IPS-15b (cell line): ENCODE results near the gene LHFPL2.
"Not testable (repeated sequence)": the region's sequence is repeated elsewhere in the genome, so short reads cannot be mapped to it uniquely, and the experiment has no call there.

Source experiments
- H3K27me3 ChIP-seq: one replicate; pipeline ENCODE4 v1.6.1; 2013; ENCODE audit warnings: low read length; ENCODE audit not compliant: control insufficient read depth, insufficient read depth
- H3K36me3 ChIP-seq: one replicate; pipeline ENCODE4 v1.6.1; 2013; ENCODE audit warnings: low read length; ENCODE audit not compliant: control insufficient read depth, insufficient read depth
- H3K4me1 ChIP-seq: one replicate; pipeline ENCODE4 v1.6.1; 2013; ENCODE audit warnings: mild to moderate bottlenecking, low read length; ENCODE audit not compliant: control insufficient read depth, insufficient read depth
- H3K4me3 ChIP-seq: one replicate; pipeline ENCODE4 v1.5.1; 2013; ENCODE audit warnings: low read depth, low read length
- H3K9ac ChIP-seq: one replicate; pipeline ENCODE4 v1.6.1; 2013; ENCODE audit warnings: low read depth, mild to moderate bottlenecking, low read length
- H3K9me3 ChIP-seq: one replicate; pipeline ENCODE4 v1.6.1; 2013; ENCODE audit warnings: mild to moderate bottlenecking, low read length; ENCODE audit not compliant: control insufficient read depth, insufficient read depth

The LHFPL2 gene

GRCh38 chr5:78648359-78649210, at the start of gene LHFPL2:
TSS of gene LHFPL2 (minus strand) at chr5:78648772. CDS start at chr5:78510213, 138,559 bp downstream.
- Histone ChIP-seq H3K4me1 (peaks cover 16% of the 10 kb centered on the region), H3K4me3 (peak within 1 kb of the TSS; percentile 79)

GRCh38 chr5:78696637-78697036, 48.1 kb upstream of the LHFPL2 start:
- Histone ChIP-seq H3K4me3 (no peak overlapping the region), H3K9me3 (no peaks in the 10 kb centered on the region), H3K4me1 (no peaks in the 10 kb centered on the region), H3K36me3 (no peaks in the 10 kb centered on the region), H3K27me3 (no peaks in the 10 kb centered on the region), H3K9ac (no peak overlapping the region)

More at GRCh38 chr5:78648359-78649210, at the start of gene LHFPL2:
- H3K9me3 ChIP-seq = no peaks in the 10 kb centered on the region
- no peaks in the 10 kb centered on the region for H3K36me3 ChIP-seq
- H3K9ac ChIP-seq = peak within 1 kb of the TSS; percentile 81
- no peaks in the 10 kb centered on the region for H3K27me3 ChIP-seq

GRCh38 chr5:78696052-78696451, 47.5 kb upstream of the LHFPL2 start:
- H3K36me3 ChIP-seq, H3K4me3 ChIP-seq, H3K9ac ChIP-seq, H3K27me3 ChIP-seq, H3K4me1 ChIP-seq, H3K9me3 ChIP-seq: not testable (repeated sequence)

GRCh38 chr5:78693339-78693738, 44.8 kb upstream of the LHFPL2 start:
- peaks cover 12% of the 10 kb centered on the region for H3K4me1 ChIP-seq
- no peak overlapping the region for H3K9ac ChIP-seq
- no peaks in the 10 kb centered on the region for H3K9me3 ChIP-seq
- no peaks in the 10 kb centered on the region for H3K36me3 ChIP-seq
- no peaks in the 10 kb centered on the region for H3K27me3 ChIP-seq
- no peak overlapping the region for H3K4me3 ChIP-seq

GRCh38 chr5:78691084-78691960, 42.8 kb upstream of the LHFPL2 start:
- peaks cover 12% of the 10 kb centered on the region for H3K4me1 ChIP-seq
- no peaks in the 10 kb centered on the region for H3K9me3 ChIP-seq
- H3K4me3 ChIP-seq = no peak overlapping the region
- H3K9ac ChIP-seq = no peak overlapping the region
- H3K36me3 ChIP-seq = no peaks in the 10 kb centered on the region
- H3K27me3 ChIP-seq = no peaks in the 10 kb centered on the region

GRCh38 chr5:78690253-78690972, 41.8 kb upstream of the LHFPL2 start:
- no peaks in the 10 kb centered on the region for H3K27me3 ChIP-seq
- no peak overlapping the region for H3K9ac ChIP-seq
- H3K4me1 ChIP-seq = peaks cover 12% of the 10 kb centered on the region
- H3K4me3 ChIP-seq = no peak overlapping the region
- H3K36me3 ChIP-seq = no peaks in the 10 kb centered on the region
- H3K9me3 ChIP-seq = no peaks in the 10 kb centered on the region

- no peak overlapping the region for H3K4me3 ChIP-seq
- H3K36me3 ChIP-seq = no peaks in the 10 kb centered on the region
- H3K27me3 ChIP-seq = no peaks in the 10 kb centered on the region
- H3K9me3 ChIP-seq = no peaks in the 10 kb centered on the region
- H3K4me1 ChIP-seq = peaks cover 12% of the 10 kb centered on the region
- H3K9ac ChIP-seq = no peak overlapping the region
These were observed 41.1 kb upstream of the LHFPL2 start for GRCh38 chr5:78689540-78690252.

- H3K4me1 ChIP-seq = peaks cover 12% of the 10 kb centered on the region
- H3K4me3 ChIP-seq, H3K9ac ChIP-seq, H3K9me3 ChIP-seq, H3K27me3 ChIP-seq, H3K36me3 ChIP-seq: not testable (repeated sequence)
These were observed 38.9 kb upstream of the LHFPL2 start for GRCh38 chr5:78687514-78687913.

GRCh38 chr5:78683905-78684304, 35.3 kb upstream of the LHFPL2 start:
- not testable (repeated sequence) for H3K4me3 ChIP-seq, H3K4me1 ChIP-seq, H3K9ac ChIP-seq, H3K27me3 ChIP-seq, H3K36me3 ChIP-seq, H3K9me3 ChIP-seq

DNA sequence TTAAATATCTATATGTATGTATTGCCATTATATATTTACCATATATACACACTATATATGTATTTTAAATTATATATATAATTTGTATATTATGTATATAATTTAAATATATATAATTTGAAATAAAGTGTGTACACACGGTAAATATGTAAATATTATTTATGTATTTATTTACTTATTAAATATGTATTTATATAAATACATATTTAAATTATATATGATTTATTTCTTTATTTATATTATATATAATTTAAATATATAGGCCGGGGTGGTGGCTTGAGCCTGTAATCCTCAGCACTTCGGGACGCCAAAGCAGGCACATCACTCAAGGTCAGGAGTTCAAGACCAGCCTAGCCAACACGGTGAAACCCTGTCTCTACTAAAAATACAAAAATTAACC, 31.3 kb upstream of the LHFPL2 start:
- H3K27me3 ChIP-seq = no peaks in the 10 kb centered on the region
- no peaks in the 10 kb centered on the region for H3K36me3 ChIP-seq
- no peaks in the 10 kb centered on the region for H3K4me1 ChIP-seq
- H3K4me3 ChIP-seq = no peak overlapping the region
- peaks cover 4% of the 10 kb centered on the region for H3K9me3 ChIP-seq
- H3K9ac ChIP-seq = no peak overlapping the region
